Measurements from ENCODE around the gene WIPI1.

GRCh38 chr17:68385490-68386215 lies 71.6 kb downstream of the WIPI1 start:
- TF ChIP-seq POLR2A (IDR thresholded peaks at IDR 0.05): no peak
- no peak for TF ChIP-seq CTCF (IDR thresholded peaks at IDR 0.05)

Measured in tibial nerve (tissue), 3 donors.